AML-193 (cell line): ENCODE measurements around the gene SPIN2B.

ENCODE experiments used
- DNase-seq, 2 experiments: peaks; one replicate each; lab custom pipeline; 2025; lab: John Stamatoyannopoulos, UW

The SPIN2B gene

DNA sequence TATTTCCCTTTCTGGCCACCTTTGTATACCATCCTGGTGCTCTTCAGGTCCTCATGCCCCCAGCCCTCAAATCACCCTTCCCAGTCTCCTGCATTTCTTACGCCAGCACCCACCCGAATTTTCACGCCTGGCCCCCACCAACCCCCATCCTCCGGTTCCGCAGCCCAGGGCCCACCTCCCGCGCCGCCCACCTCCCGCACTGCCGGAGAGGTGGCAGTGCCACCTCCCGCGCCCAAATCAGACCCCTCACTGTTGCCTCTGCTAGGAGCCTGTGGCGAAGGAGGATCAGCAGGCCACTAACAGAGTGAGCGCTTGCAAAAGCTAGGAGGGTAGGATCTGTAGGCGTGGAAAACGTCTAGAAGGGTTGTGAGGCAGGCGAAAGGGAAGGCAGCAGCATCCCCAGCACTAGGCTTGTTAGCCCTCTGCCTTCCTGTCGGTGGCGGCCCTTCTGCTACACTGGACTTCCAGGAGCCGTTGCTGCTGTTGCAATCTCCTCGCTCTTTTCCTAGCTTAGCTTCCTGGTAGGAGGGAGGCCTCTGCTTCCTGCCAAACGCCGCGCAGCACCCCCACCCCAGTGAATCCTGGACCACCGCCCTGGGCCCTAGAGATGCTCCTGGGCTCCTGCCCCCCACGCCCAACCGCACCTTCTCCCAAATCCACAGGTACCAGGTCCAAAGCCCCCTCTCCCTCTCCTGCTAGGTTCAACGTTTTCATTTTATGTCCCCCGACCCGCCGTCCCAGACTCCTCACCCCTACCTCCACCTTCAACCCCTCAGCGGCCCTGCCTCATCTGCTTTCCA lies 51.0 kb downstream of the SPIN2B start:
- no peak for DNase-seq
